Stimulated activated naive CD4-positive, alpha-beta T cell treated with Interleukin-2 at 50 U/mL for 16 hours (primary cell): Measurements from ENCODE around the gene PSAT1.

Experiments
- DNase-seq: peaks from one replicate; lab custom pipeline; 2025; lab: John Stamatoyannopoulos, UW

PSAT1 gene

GRCh38 chr9:78316166-78316892, 19.4 kb downstream of the PSAT1 start:
- no peak for DNase-seq

GRCh38 chr9:78319197-78320029, 22.5 kb downstream of the PSAT1 start:
- no peak for DNase-seq

- no peak for DNase-seq
These were observed 23.2 kb downstream of the PSAT1 start for GRCh38 chr9:78320030-78320693.

- DNase-seq: no peak
These were observed 24.1 kb downstream of the PSAT1 start for GRCh38 chr9:78320875-78321496.

GRCh38 chr9:78321505-78321904, 24.6 kb downstream of the PSAT1 start:
- no peak for DNase-seq

GRCh38 chr9:78324068-78324650, 27.2 kb downstream of the PSAT1 start:
- no peak for DNase-seq

GRCh38 chr9:78324682-78325081, 27.8 kb downstream of the PSAT1 start:
- DNase-seq: no peak

GRCh38 chr9:78325343-78325742, 28.4 kb downstream of the PSAT1 start:
- no peak for DNase-seq

GRCh38 chr9:78325846-78326360, 29.0 kb downstream of the PSAT1 start:
- DNase-seq: no peak

GRCh38 chr9:78326564-78326963, 29.6 kb downstream of the PSAT1 start:
- no peak for DNase-seq

GRCh38 chr9:78332381-78332780, 35.5 kb downstream of the PSAT1 start:
- no peak for DNase-seq

- DNase-seq: no peak
These were observed 51.9 kb downstream of the PSAT1 start for GRCh38 chr9:78348848-78349247.

- no peak for DNase-seq
These were observed 54.9 kb downstream of the PSAT1 start for GRCh38 chr9:78351816-78352215.

- DNase-seq: no peak
These were observed 57.5 kb downstream of the PSAT1 start for GRCh38 chr9:78354324-78354973.

- DNase-seq: no peak
These were observed 58.1 kb downstream of the PSAT1 start for GRCh38 chr9:78354989-78355388.

- no peak for DNase-seq
These were observed 59.7 kb downstream of the PSAT1 start for GRCh38 chr9:78356634-78357033.

- DNase-seq: no peak
These were observed 60.4 kb downstream of the PSAT1 start for GRCh38 chr9:78357165-78357873.

- no peak for DNase-seq
These were observed 61.6 kb downstream of the PSAT1 start for GRCh38 chr9:78358329-78359051.

- DNase-seq: no peak
These were observed 66.3 kb downstream of the PSAT1 start for GRCh38 chr9:78363221-78363620.
